IMR-90 (cell line): ENCODE results near the gene URI1. TPM values are rescaled to one million over a fixed set of nuclear protein-coding genes. Genes with fewer than 3 reads are reported as not detected.
"Not testable (repeated sequence)": the region's sequence is repeated elsewhere in the genome, so short reads cannot be mapped to it uniquely, and the experiment has no call there.

ENCODE experiments used
- ATAC-seq: fragments of 200-7000 bp; cut with Tn5 transposase; 2 replicates; pipeline ENCODE4 v1.9.1; 2020; ENCODE audit warnings: low read depth, mild to moderate bottlenecking, moderate library complexity
- BruUV-seq: library from RNA; stranded (reverse); fragments of 400-500 nt; replicated peaks from 2 replicates; lab custom pipeline; 2021; lab: Mats Ljungman, UMichigan
- CTCF ChIA-PET: fragments of 300-600 bp; formaldehyde crosslinking; extraction: SDS; loops from one replicate; lab custom pipeline; 2021; ENCODE audit warnings: antibody characterized with exemption; lab: Yijun Ruan, JAX
- POLR2A ChIA-PET: fragments of 300-600 bp; sonication (Branson Sonifier 250); formaldehyde crosslinking; loops from one replicate; lab custom pipeline; 2022; ENCODE audit warnings: antibody characterized with exemption; ENCODE audit not compliant: unreplicated experiment; lab: Charles Lee
- DNase-seq: peaks from one replicate; pipeline ENCODE4 v3.0.0; 2013
- H2AFZ ChIP-seq: replicated peaks from 2 replicates; pipeline ENCODE3; 2013; ENCODE audit warnings: low read length, mild to moderate bottlenecking; ENCODE audit not compliant: poor library complexity
- H2AK5ac ChIP-seq: 2 replicates; pipeline ENCODE4 v1.6.1; 2013; ENCODE audit warnings: low read depth, low read length, inconsistent platforms
- H2AK9ac ChIP-seq: replicated peaks from 2 replicates; pipeline ENCODE3; 2013; ENCODE audit warnings: mild to moderate bottlenecking, low read depth, low read length, moderate library complexity; ENCODE audit not compliant: poor library complexity
- H2BK120ac ChIP-seq: 2 replicates; pipeline ENCODE4 v1.6.1; 2013; ENCODE audit warnings: low read depth, low read length, inconsistent platforms
- H2BK15ac ChIP-seq: 3 replicates; pipeline ENCODE4 v1.6.1; 2013; ENCODE audit warnings: low read depth, low read length, inconsistent platforms
- H2BK20ac ChIP-seq: 2 replicates; pipeline ENCODE4 v1.6.1; 2013; ENCODE audit warnings: low read depth, mild to moderate bottlenecking, inconsistent platforms, low read length, moderate library complexity
- H2BK5ac ChIP-seq: 2 replicates; pipeline ENCODE4 v1.6.1; 2013; ENCODE audit warnings: mild to moderate bottlenecking, low read depth, low read length, inconsistent platforms; ENCODE audit not compliant: poor library complexity, severe bottlenecking
- H3K14ac ChIP-seq: replicated peaks from 2 replicates; pipeline ENCODE4 v1.6.1; 2013; ENCODE audit warnings: low read depth, low read length, inconsistent platforms
- H3K18ac ChIP-seq: 2 replicates; pipeline ENCODE4 v1.6.1; 2013; ENCODE audit warnings: low read depth, low read length, control low read depth
- H3K23ac ChIP-seq: 2 replicates; pipeline ENCODE4 v1.6.1; 2013; ENCODE audit warnings: low read depth, low read length, inconsistent platforms
- H3K27ac ChIP-seq: 2 replicates; pipeline ENCODE4 v1.5.1; 2013; ENCODE audit warnings: mild to moderate bottlenecking, control low read depth, low read length; ENCODE audit not compliant: insufficient read depth
- H3K27me3 ChIP-seq: 2 replicates; pipeline ENCODE4 v1.6.1; 2013; ENCODE audit warnings: low read length; ENCODE audit not compliant: control insufficient read depth, insufficient read depth
- H3K36me3 ChIP-seq: 2 replicates; pipeline ENCODE4 v1.6.1; 2013; ENCODE audit warnings: low read length, mixed read lengths; ENCODE audit not compliant: control insufficient read depth, insufficient read depth
- H3K4ac ChIP-seq: 2 replicates; pipeline ENCODE4 v1.6.1; 2013; ENCODE audit warnings: low read depth, low read length, inconsistent platforms
- H3K4me1 ChIP-seq: 2 replicates; pipeline ENCODE4 v1.6.1; 2013; ENCODE audit warnings: low read length, mixed read lengths; ENCODE audit not compliant: control insufficient read depth, insufficient read depth
- H3K4me2 ChIP-seq: 2 replicates; pipeline ENCODE4 v1.6.1; 2013; ENCODE audit warnings: low read depth, mild to moderate bottlenecking, control low read depth, low read length, moderate library complexity
- H3K4me3 ChIP-seq: 2 replicates; pipeline ENCODE4 v1.5.1; 2013; ENCODE audit warnings: low read depth, mild to moderate bottlenecking, control low read depth, low read length, moderate library complexity; ENCODE audit not compliant: insufficient read depth
- H3K56ac ChIP-seq: 2 replicates; pipeline ENCODE4 v1.6.1; 2013; ENCODE audit warnings: low read length, inconsistent platforms; ENCODE audit not compliant: insufficient read depth; ENCODE audit errors: extremely low read depth
- H3K79me1 ChIP-seq, 2 experiments: 2 replicates each; pipeline ENCODE4 v1.6.1; 2013; ENCODE audit warnings: low read length in 2 of 2, inconsistent platforms in 1 of 2, low read depth in 1 of 2
- H3K9ac ChIP-seq: 2 replicates; pipeline ENCODE4 v1.6.1; 2013; ENCODE audit warnings: low read depth, low read length, control low read depth
- H3K9me1 ChIP-seq: 2 replicates; pipeline ENCODE4 v1.6.1; 2013; ENCODE audit warnings: low read length, inconsistent platforms; ENCODE audit not compliant: insufficient read depth
- H3K9me3 ChIP-seq: 2 replicates; pipeline ENCODE4 v1.6.1; 2013; ENCODE audit warnings: low read length; ENCODE audit not compliant: control insufficient read depth, insufficient read depth
- H4K20me1 ChIP-seq: 2 replicates; pipeline ENCODE4 v1.6.1; 2013; ENCODE audit warnings: low read length, inconsistent platforms; ENCODE audit not compliant: insufficient read depth
- H4K5ac ChIP-seq: 2 replicates; pipeline ENCODE4 v1.6.1; 2013; ENCODE audit warnings: mild to moderate bottlenecking, low read depth, low read length, control low read depth
- H4K8ac ChIP-seq, 2 experiments: 2 replicates each; pipeline ENCODE4 v1.6.1; 2013; ENCODE audit warnings: low read depth in 2 of 2, low read length in 2 of 2, control low read depth in 1 of 2, inconsistent platforms in 1 of 2
- H4K91ac ChIP-seq: 2 replicates; pipeline ENCODE4 v1.6.1; 2013; ENCODE audit warnings: low read depth, low read length, inconsistent platforms; ENCODE audit not compliant: insufficient read depth
- WGBS, 2 experiments: methylation state at CpG; one replicate each; pipeline versions ENCODE4 v1.1.5 to v1.1.7; 2013; ENCODE audit warnings: missing lambda C conversion rate in 2 of 2; ENCODE audit not compliant: insufficient read length in 1 of 2; ENCODE audit errors: extremely low coverage in 2 of 2; 5-methylcytosine and 5-hydroxymethylcytosine counted together
- dilution Hi-C: fragments of 300-500 bp; cut with HindIII; formaldehyde crosslinking; loops from one replicate; pipeline ENCODE4 v1.14.3; 2018; ENCODE audit warnings: low sequenced_read_pairs; ENCODE audit not compliant: unreplicated experiment
- in situ Hi-C: fragments of 300-500 bp; cut with MboI; formaldehyde crosslinking; loops from 3 replicates; pipeline ENCODE4 v1.14.3; 2019; ENCODE audit warnings: low sequenced_read_pairs, inconsistent platforms, mixed read lengths
- intact Hi-C: fragments of 100-400 bp; cut with micrococcal nuclease; formaldehyde crosslinking; loops from 2 replicates; pipeline ENCODE4 v1.10.0; 2022
- polyA plus RNA-seq, 3 experiments: library from polyadenylated mRNA; depleted of rRNA; stranded (reverse); fragments of >200 nt; gene quantifications; 2 replicates each; pipeline ENCODE4 v1.2.3, GENCODE V29; 2012; ENCODE audit warnings: low replicate concordance in 1 of 3
- total RNA-seq: library from RNA; depleted of rRNA; stranded (reverse); fragments of >200 nt; gene quantifications from 2 replicates; pipeline ENCODE4 v1.2.3, GENCODE V29; 2012

URI1 gene
- total and polyA plus RNA-seq, 2 of the 4 experiments (the other 2 are of a cell fraction) = 43.2 to 45.3 TPM

DNA sequence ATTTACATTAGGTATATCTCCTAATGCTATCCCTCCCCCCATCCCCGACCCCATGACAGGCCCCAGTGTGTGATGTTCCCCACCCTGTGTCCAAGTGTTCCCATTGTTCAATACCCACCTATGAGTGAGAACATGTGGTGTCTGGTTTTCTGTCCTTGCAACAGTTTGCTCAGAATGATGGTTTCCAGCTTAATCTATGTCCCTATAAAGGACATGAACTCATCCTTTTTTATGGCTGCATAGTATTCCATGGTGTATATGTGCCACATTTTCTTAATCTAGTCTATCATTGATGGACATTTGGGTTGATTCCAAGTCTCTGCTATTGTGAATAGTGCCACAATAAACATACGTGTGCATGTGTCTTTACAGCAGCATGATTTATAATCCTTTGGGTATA lies 26.2 kb upstream of the URI1 start:
- CTCF ChIA-PET, H3K9me3 ChIP-seq: not testable (repeated sequence)

More for the DNA sequence above, 26.2 kb upstream of the URI1 start:
- H3K9ac ChIP-seq, H3K4me3 ChIP-seq, H3K4me2 ChIP-seq, intact Hi-C loops, H3K4me1 ChIP-seq, H3K23ac ChIP-seq, H2BK5ac ChIP-seq, H3K4ac ChIP-seq, DNase-seq, H4K5ac ChIP-seq, H4K91ac ChIP-seq, H4K20me1 ChIP-seq, H4K8ac ChIP-seq, H3K18ac ChIP-seq, H3K36me3 ChIP-seq, H2AFZ ChIP-seq, H3K27me3 ChIP-seq, H3K9me1 ChIP-seq, H2BK20ac ChIP-seq, H2AK5ac ChIP-seq, H2BK120ac ChIP-seq, H2BK15ac ChIP-seq, H3K79me1 ChIP-seq, BruUV-seq, POLR2A ChIA-PET, ATAC-seq, H3K14ac ChIP-seq, in situ Hi-C loops, H2AK9ac ChIP-seq, dilution Hi-C loops, H3K56ac ChIP-seq, H3K27ac ChIP-seq: not testable (repeated sequence)
- WGBS, 2 experiments = no CpG with 5 or more reads among the region's 2 CpGs
